GM19351 (cell line): Measurements from ENCODE around the gene P2RY2.
"Not testable (repeated sequence)": the region's sequence is repeated elsewhere in the genome, so short reads cannot be mapped to it uniquely, and the experiment has no call there.

Source experiments
- ATAC-seq: cut with Tn5 transposase; IDR thresholded peaks from one replicate; pipeline ENCODE4 v1.9.1; 2021; ENCODE audit warnings: mild to moderate bottlenecking, moderate library complexity; ENCODE audit not compliant: unreplicated experiment

P2RY2 gene

DNA sequence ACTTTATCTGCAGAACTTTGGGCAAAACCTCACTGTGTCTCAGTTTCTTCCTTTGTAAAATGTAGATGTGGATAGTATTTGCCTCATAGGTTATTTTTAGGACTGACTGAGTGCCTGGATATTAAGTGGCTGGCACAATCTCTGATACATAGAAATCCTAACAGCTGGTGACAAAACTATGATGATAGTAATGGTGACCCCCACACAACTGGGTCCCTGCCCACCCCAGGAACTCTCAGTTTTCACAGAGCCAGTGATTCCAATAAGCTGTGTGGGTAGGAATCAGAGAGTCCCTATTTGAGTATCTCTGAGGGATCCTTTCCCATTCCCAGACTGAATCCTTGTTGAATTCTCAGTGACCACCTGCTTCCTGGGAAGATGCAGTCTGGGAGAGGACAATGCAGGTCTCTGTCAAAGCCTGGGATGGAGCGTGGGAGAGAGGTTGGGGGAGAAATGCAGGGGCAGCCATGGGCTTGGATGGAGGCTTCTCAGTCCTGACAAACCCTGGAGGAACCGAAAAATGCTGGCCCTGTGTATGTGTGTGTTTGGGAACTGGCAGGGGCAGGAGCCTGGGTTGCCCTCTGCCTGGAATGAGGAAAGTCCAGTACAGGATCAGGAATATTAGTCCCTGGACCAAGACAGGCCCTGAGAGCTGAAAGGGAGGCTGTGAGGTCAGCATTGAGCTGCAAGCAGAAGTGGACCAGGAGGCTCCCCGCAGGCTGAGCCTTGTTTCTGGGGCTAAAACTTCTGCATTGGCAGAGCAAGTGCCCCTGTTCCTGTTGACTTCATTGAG lies 48.0 kb downstream of the P2RY2 start:
- ATAC-seq = no peak

DNA sequence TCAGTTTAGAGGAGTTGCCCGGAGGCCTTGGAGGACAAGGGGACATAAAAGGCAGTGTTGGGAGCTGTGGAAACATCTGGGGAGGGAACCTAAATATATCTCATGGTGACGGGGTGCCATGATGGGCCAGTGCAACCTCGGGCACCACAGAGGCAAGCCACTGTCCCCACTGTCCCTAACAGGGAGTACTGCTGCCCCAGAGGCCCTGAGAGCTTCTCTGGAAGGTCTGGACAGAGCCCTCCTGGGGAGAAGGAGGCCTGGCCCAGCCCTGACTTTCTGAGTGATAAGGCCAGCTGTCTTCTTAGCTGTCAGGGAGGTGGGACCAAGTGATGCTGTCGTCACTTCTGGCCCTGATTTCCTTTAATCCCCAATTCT lies 48.6 kb downstream of the P2RY2 start:
- ATAC-seq = no peak

DNA sequence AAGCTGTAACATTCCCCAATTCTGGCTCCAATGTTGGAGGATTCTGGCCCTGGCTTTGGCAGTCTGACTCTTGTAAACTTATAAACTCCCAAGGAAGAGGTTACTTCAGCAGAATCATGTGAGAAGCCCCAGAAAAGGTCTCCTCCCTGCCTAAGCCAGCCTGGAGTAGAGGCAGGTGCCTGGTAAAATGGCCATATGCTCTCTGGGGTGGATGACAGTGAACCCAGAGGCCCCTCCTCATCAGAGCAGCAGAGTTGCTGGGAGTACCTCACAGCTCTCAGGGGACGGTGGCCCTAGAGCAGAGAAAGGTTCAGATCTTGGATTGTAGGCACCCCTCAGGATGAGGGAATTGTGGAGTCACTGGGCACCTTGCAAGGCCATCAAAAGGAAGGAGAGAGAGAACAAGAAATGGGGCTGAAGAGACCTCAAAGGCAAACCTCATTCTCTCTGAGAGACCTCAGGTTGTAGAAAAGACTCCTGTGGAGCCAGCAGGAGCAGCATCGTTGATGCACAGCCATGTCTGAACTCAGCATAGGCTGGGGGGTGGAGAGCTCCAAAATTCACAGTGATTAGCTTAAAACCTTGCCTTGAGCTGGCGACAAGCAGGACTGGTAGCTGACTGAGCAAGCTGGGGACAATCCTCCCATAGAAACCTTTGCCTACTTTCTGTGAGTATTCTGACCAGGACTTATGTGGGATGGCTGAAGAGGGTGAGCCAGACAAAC lies 49.2 kb downstream of the P2RY2 start:
- no peak for ATAC-seq

DNA sequence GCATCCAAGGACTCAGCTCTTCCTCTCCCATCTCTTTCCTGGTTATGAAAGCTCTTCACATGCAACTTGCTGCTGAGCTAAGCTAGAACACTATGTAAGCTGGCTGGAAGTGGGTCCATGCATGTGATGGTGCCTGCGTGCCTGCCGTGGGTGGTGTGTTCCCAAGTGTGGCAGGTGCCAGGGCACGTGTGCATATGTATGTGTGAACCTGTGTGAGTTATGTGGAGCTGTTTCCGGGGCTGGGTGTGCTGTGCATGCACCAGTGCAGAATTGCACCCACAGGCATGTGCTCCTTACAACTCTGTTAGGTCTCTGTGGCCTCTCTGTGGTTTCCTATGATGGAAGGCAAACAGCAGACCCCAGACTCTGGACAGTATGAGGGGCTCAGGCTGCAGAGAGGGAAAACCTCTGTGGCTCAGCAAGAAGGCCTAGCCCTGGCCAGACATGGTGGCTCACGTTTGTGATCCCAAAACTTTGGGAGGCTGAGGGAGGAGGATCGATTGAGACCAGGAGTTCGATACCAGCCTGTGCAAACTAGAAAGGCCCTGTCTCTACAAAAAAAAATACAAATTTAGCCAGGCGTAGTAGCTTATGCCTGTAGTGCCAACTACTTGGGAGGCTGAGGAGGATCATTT lies 49.9 kb downstream of the P2RY2 start:
- ATAC-seq = no peak

DNA sequence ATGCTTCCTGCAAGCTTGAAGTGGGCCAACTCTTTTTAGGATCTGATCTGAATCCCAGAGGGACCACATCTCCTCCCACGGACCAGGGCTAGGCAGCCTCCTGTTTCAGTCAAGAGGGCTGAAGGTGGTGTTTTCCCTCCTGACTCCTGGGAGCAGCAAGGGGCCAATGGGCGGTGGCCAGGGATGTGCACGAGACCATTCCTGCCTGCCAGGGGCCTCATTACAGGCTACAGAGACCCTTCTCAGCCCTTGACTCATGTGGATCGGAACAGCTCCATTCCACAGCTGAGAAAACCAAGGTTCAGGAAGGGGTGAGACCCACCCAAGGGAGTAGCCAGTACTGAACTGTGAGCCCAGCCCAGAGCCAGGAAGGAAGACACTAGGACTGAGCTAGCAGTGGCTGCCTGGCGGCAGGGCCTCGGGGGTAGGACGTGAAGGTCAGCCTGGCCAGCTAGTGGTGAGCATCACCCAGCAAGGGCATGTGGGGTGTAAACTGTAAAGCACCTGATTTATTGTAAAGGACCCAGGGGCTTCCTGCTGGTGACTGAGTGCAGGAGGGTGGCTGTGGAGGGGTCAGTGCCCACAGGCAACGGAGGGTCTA lies 50.7 kb downstream of the P2RY2 start:
- ATAC-seq = no peak

DNA sequence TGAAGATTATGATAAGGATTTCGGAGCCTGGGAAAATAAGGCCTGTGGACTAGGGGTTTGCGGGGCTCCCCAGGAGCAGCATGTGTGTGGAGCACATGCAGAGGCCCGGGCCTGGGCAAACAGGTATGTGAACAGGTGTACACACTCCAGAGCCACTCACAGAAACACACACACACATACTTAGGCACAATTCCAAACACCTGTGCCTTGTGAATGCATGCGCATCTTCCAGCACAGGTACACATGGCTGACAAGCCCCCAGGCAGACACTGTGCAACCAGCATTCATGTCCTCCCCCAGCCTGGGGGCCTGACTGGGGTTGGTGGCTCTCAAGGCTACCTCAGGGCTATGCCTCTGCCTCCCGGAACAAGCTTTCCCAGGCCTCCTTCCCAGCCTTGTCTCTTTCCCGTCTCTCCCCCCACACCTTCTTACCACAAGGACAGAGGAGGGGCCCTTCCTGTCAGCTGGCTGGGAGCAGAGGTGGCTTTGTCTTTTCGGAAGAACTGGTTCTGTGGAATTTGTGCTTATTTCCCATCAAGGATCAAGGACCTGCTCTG lies 51.5 kb downstream of the P2RY2 start:
- no peak for ATAC-seq

DNA sequence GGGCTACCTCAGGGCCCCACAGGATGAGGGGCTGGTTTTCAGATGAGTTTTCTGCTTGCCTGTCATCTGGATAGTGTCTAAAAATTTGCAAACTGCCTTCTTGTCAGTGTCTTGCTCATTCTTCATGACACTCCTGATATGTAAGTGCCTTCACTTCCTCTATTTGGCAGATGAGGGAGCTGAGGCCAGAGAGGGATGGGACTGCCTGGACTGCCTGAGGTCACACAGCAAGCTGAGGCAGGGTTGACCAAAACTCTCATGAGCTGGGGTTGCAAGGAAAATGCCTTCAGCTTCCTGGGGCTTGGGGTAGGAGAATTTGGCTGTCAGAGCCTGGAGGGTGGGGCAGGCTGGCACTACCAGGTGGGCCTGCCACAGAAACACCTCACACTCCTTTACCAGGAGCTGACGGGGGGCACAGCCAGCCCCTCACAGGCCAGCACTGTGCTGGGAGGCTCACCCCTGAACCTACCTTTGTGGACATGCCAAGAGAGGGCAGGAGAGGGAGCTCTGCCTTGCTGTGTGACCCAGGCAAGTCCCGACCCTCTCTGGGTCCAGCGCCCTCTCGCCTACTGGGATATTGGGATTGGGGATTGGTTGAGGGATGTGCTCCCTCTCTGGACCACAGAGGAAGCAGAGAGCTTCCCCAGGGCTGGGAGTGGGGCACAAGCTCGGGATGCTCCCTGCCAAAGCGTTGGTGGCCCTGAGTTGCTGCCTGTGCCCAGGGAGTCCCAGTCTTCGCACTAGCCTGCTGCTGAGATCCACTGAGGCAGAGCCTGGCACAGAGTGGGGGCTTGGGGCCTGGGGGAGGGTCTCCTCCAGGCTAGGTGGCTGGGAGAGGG lies 52.2 kb downstream of the P2RY2 start:
- no peak for ATAC-seq

DNA sequence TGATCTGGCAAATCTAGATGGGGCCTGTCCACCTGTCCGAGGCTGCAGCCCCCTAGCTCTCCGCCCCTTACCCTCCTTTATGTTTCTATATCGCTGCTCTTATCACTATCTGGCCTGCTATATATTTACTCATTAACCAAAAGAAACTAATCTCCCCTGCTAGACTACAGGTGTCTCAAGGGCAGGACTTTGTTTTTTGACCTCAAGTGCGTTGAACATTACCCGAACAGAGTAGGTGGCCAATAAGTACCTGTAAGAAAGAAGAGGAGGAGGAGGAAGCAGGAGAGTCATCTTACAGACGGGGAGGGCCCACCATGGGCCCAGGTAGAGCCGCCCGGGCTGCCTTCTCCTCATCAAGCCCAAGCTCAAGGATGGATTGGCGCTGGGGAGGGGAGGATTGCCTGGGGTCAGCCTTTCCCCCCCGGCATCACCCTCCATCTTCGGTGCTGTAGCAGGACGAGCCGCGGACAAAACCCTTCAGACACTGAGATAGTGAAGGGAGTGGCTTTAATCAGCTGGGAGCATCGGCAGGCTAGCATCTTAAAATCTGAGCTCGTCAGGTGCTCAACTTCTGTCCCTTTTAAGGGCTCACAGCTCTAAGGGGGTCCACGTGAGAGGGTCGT lies 52.9 kb downstream of the P2RY2 start:
- ATAC-seq = no peak

DNA sequence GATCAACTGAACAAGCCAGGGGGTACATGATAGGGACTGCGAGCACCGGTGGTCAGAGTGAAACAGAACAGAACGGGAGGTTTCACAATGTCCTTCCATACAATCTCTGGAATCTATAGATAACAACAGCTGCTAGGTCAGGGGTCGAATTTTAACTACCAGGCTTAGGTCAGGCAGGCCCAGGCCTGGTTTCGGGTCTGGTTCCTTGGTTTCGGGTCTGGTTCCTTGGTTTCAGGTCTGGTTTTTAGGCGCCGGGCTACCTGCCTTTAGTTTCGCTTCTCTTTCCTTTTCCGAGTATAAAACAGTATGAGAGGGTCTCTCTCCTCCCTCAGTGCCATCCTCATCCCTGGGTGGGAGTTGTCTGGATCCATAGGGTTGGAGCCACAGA lies 53.4 kb downstream of the P2RY2 start:
- not testable (repeated sequence) for ATAC-seq

DNA sequence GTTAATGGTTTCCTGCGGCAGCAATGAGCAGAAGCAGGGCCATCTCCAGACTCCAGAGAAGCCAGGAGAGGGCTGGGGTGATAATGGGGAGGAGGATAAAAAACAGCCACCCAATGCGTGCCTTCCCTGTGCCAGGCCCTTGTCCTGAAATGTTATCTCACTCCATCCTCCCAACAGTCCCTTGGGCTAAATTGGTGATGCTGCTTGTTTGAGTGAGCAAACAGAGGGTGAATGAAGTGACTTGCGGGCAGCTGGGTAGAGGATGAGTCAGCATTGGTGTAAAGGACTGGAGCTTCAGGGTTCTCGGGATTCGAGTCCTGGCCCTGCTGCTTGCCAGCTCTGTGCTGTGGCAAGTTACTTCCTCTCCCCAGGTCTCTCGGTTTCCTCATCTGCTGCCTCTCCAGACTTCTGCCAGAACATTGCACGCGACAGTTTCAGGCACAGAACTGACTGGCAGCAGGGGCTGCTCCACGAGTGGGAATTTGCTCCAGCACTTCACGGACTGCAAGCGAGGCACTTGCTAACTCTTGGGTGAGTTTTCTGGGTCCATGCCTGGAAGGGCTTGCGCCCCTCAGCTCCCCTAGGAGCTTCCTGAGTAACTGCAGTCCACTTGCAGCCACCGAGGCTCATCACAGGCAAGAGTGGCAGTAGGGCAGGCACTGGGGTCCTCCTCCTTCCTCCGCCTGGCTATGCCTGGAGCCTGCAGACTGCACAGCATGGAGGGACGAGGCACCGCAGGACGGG lies 54.0 kb downstream of the P2RY2 start, which contains the start of gene P2RY6:
Gene P2RY6, plus strand, starts transcription at position 403 of the 744 bp plus-strand sequence. CDS start 24,181 bp downstream, outside the sequence.
- ATAC-seq = no peak

DNA sequence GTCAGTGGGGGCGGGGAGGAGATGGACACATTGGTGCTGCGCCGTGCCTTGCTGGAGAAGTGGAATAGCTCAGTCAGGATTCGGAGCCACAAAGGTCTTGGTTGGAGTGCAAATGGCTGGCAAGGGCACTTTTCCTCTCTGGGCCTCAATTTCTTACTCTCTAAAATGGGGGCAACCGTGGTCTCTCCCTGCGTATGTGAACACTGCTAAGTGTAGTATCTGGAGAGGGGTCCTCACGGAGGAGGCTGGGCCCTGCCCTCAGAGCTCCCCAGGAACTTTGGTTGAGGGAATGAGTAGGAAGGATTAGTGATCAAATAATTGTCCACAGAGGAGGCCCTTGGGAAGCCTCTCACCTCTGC lies 54.6 kb downstream of the P2RY2 start:
- ATAC-seq = no peak

DNA sequence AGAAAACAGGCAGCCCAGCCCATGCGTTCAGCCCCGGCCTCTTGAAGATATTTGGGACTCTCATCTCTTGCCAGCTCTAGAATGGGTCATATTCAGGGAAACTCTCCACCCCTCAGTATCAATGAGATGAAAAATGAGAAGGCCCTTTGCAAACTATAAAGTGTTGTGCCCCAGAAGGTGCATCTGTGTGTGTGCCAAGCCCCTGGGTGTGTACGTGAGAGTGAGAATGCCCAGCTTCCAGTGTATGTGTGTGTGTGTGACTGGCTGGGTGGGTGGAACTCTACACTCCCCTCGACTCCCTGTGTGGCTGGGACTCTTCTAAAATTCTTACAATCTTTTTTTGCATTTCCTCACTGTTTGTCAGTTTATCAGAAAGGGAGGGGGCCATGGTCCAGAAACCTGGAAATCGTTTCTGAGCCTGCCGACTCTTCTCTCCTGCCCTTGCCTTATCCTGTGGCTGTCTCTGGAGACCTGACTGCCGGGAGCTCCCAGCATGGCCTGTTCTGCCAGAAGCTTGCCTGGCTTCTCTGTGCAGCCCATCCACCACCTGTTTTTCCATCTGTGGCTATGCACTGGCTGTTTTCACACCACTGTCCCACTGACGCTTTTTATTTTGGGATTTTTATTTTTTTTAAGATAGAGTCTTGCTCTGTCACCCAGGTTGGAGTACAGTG lies 55.3 kb downstream of the P2RY2 start:
- no peak for ATAC-seq

DNA sequence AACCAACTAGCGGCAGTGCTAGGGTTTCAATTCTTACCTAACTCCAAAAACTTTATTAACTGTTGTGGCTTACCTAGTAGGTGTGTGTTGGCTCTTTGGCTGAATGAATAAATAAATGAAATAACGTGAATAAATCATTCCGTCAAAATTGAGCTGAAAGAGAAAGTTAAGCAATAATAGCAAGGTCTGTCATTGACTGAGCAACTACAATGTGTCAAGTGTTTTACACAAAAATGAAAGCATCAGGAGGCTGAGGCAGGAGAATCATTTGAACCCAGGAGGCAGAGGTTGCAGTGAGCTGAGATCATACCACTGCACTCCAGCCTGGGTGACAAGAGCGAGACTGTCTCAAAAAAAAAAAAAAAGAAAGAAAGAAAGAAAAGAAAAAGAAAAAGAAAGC lies 56.1 kb downstream of the P2RY2 start:
- not testable (repeated sequence) for ATAC-seq

DNA sequence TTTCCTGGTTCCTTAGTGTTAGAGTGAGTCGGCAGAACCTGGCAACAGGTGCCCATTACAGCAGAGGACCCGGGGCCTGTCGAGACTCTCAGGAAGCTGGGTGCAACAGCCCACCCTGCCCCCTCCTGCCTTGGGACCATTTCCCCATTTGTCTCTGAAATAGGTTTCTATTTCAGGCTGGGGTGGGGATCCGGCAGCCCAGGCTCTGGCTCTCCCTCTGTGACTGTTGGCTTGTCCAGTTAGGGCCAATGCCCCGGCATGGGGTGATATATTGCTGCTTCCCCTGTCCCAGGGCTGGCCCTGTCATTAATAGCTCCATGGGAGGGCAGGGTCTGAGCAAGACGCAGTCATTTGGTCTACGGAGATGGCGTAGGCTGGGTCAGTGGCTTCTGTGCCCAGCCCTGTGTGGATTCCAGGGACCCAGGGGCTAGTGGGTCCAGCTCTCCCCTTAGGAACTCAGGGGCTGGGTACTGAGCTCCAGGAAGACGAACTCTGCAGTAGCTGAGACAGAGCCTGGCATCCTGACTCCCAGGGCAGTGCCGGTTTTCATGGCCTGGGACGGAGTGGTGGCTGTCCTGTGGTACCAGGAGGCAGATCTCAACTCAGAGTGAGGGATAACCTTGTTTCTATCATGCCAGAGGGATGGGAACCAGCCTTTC lies 56.8 kb downstream of the P2RY2 start:
- ATAC-seq = no peak

DNA sequence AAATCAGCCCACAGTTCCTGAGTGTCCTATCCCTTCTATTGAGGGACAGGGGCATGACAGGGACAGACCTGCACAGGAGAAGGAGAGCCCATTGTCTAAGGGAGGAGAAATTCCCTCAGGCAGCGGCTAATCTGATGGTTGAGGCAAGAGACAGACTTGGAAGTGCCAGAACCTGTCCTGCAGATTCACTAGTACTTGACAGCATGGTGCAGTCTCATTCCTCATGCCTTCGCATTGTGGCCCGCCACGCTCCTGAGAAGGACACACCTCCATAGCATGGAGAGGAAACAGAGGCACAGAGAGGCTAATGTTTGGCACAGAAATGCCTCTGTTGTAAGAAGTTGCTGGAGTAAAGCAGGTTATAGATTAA lies 57.3 kb downstream of the P2RY2 start:
- no peak for ATAC-seq

DNA sequence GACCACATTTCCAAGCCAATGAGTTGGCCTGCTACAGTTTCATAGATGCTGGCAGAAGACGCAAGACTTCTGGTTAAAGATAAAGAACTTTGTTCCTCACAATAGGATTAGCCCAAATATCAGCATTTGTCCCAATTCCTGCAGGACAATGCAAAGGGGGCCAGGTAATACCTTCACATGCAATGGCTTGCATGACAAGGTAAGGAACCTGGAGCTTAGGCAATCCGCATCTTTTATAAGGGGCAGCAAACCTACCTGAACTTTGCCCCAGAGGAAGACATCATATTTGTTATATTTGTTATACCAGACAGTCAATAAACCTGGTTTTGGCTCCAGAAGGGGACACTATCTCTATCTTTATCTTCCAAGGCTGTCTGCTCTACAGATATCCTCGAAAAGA lies 59.4 kb downstream of the P2RY2 start:
- no peak for ATAC-seq

DNA sequence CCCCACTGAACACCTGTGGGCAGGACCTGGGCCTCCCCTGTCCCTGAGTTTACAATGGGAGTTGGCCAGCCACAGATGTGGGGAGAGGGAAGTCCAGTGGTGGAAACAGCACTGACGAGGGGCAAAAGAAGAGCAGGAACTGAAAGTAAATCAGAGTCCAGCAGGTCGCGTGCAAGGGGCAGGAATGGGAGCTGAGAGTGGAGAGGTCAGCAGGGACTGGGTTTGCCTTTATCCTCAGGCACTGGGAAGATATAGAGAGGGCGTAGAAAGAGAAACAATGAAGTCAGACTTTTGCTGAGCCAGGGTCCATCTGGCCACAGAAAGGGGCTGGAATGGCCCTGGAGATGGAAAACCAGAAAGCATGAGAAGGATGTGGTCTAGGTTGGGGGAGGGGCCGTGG lies 62.5 kb downstream of the P2RY2 start:
- no peak for ATAC-seq

DNA sequence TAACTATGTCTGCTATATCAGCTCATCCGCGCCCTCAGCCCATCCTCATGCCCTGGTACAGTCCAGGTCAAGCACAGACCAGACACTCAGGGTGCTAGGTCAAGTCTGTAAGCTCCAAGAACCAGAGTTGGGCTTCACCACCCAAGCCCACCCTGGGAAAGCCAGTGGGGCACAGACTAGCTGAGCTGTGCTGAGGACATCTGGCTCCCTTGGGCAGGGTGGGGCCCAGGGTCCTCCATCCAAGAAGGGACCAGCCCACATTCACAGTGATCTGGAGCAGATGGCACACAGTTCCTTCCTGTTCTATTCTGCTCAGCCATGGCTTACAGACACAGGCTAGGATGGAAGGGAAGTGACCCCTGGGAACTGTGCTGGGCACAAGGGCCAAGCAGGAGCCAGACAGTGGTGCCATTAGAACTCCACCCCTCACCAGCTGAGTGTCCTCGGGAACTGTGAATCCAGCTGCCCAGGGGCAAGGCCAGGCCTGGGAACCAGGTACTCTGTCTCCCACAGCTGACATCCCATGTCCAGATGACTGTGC lies 63.2 kb downstream of the P2RY2 start:
- no peak for ATAC-seq
